IPS DF 6.9 (cell line): ENCODE measurements around the gene NKX6-2.
"Not testable (repeated sequence)": the region's sequence is repeated elsewhere in the genome, so short reads cannot be mapped to it uniquely, and the experiment has no call there.

Source experiments
- DNase-seq: peaks from one replicate; pipeline ENCODE4 v3.0.0-alpha.2; 2013; ENCODE audit warnings: low read depth, low spot score
- H3K27ac ChIP-seq: one replicate; pipeline ENCODE4 v1.5.1; 2013; ENCODE audit warnings: low read length, control low read depth
- H3K27me3 ChIP-seq: 2 replicates; pipeline ENCODE4 v1.6.1; 2013; ENCODE audit warnings: mild to moderate bottlenecking, low read length; ENCODE audit not compliant: control insufficient read depth, insufficient read depth
- H3K36me3 ChIP-seq: 2 replicates; pipeline ENCODE4 v1.6.1; 2013; ENCODE audit warnings: low read length; ENCODE audit not compliant: control insufficient read depth, insufficient read depth
- H3K4me1 ChIP-seq: 2 replicates; pipeline ENCODE4 v1.6.1; 2013; ENCODE audit warnings: low read length; ENCODE audit not compliant: control insufficient read depth, insufficient read depth
- H3K4me3 ChIP-seq: 2 replicates; pipeline ENCODE4 v1.5.1; 2013; ENCODE audit warnings: mild to moderate bottlenecking, low read length
- H3K9me3 ChIP-seq: 2 replicates; pipeline ENCODE4 v1.6.1; 2013; ENCODE audit warnings: low read length, inconsistent platforms; ENCODE audit not compliant: control insufficient read depth, insufficient read depth
- WGBS: extraction: QIAGEN DNeasy Blood & Tissue Kit; methylation state at CpG from one replicate; pipeline ENCODE4 v1.1.7; 2013; ENCODE audit warnings: mixed read lengths, missing lambda C conversion rate; ENCODE audit not compliant: insufficient read length, insufficient coverage; 5-methylcytosine and 5-hydroxymethylcytosine counted together

Gene NKX6-2

GRCh38 chr10:132746386-132746785 lies 39.6 kb downstream of the NKX6-2 start:
- H3K9me3 ChIP-seq = no peaks in the 10 kb centered on the region
- no peaks in the 10 kb centered on the region; the same call in 1 of the 2 replicates for H3K36me3 ChIP-seq
- H3K4me1 ChIP-seq = peaks cover 1% of the 10 kb centered on the region; the same call in 1 of the 2 replicates
- no CpG with 5 or more reads among the region's 14 CpGs for WGBS
- no peak for DNase-seq
- no peaks in the 10 kb centered on the region for H3K27me3 ChIP-seq
- H3K27ac ChIP-seq = no peak overlapping the region
- no peak overlapping the region for H3K4me3 ChIP-seq

- H3K4me1 ChIP-seq = peaks cover 1% of the 10 kb centered on the region; the same call in 1 of the 2 replicates
- no peak for DNase-seq
- no peak overlapping the region for H3K27ac ChIP-seq
- no CpG with 5 or more reads among the region's 13 CpGs for WGBS
- H3K4me3 ChIP-seq = no peak overlapping the region
- H3K36me3 ChIP-seq = no peaks in the 10 kb centered on the region; the same call in 1 of the 2 replicates
- H3K9me3 ChIP-seq = no peaks in the 10 kb centered on the region
- no peaks in the 10 kb centered on the region for H3K27me3 ChIP-seq
Measured at GRCh38 chr10:132745971-132746370, 40.0 kb downstream of the NKX6-2 start.

- H3K27me3 ChIP-seq = no peaks in the 10 kb centered on the region
- H3K4me1 ChIP-seq = peaks cover 1% of the 10 kb centered on the region; the same call in 1 of the 2 replicates
- no peaks in the 10 kb centered on the region; the same call in 1 of the 2 replicates for H3K36me3 ChIP-seq
- H3K9me3 ChIP-seq = no peaks in the 10 kb centered on the region
- H3K4me3 ChIP-seq = no peak overlapping the region
- no CpG with 5 or more reads among the region's 17 CpGs for WGBS
- no peak for DNase-seq
- H3K27ac ChIP-seq = no peak overlapping the region
Measured at GRCh38 chr10:132745511-132745910, 40.4 kb downstream of the NKX6-2 start.

DNA sequence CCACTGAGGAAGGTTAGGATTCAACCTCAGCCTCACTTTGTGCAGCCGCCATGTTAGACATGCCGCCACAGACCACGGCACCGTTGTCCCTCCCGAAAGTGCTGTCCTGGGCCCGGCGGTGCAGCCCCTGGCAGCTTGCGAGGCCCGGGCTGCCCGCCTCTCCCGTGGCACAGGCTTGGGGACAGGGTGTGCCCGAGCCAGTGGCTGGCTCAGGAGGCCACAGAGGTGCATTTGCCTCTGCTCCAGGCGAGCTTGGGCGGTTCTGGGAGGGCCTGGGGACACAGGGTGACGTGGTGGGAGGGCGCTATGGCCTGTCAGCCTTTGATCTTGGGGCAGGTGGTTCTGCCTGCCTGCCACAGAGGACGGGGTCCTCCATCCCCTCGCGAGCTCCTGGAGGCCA lies 41.1 kb downstream of the NKX6-2 start:
- Histone ChIP-seq H3K4me3 (no peak overlapping the region), H3K27ac (no peak overlapping the region), H3K36me3 (no peaks in the 10 kb centered on the region; the same call in 1 of the 2 replicates), H3K27me3 (no peaks in the 10 kb centered on the region), H3K9me3 (no peaks in the 10 kb centered on the region), H3K4me1 (peaks cover 1% of the 10 kb centered on the region; the same call in 1 of the 2 replicates)
- no CpG with 5 or more reads among the region's 19 CpGs for WGBS
- DNase-seq = no peak

GRCh38 chr10:132743925-132744490 lies 41.9 kb downstream of the NKX6-2 start:
- Histone ChIP-seq H3K27me3 (no peaks in the 10 kb centered on the region), H3K4me3 (no peak overlapping the region), H3K9me3 (no peaks in the 10 kb centered on the region), H3K4me1 (peaks cover 1% of the 10 kb centered on the region; the same call in 1 of the 2 replicates), H3K27ac (no peak overlapping the region), H3K36me3 (no peaks in the 10 kb centered on the region)
- DNase-seq = no peak
- no CpG with 5 or more reads among the region's 18 CpGs for WGBS

- not testable (repeated sequence) for H3K36me3 ChIP-seq, H3K9me3 ChIP-seq, DNase-seq, H3K4me3 ChIP-seq, H3K27me3 ChIP-seq, H3K27ac ChIP-seq, H3K4me1 ChIP-seq
- WGBS = no CpG with 5 or more reads among the region's 30 CpGs
Measured at GRCh38 chr10:132743196-132743924, 42.6 kb downstream of the NKX6-2 start.

- H3K27me3 ChIP-seq = no peaks in the 10 kb centered on the region
- peaks cover 1% of the 10 kb centered on the region; the same call in 1 of the 2 replicates for H3K4me1 ChIP-seq
- no peak overlapping the region for H3K4me3 ChIP-seq
- no peak for DNase-seq
- WGBS = no CpG with 5 or more reads among the region's 12 CpGs
- H3K9me3 ChIP-seq = no peaks in the 10 kb centered on the region
- H3K36me3 ChIP-seq = no peaks in the 10 kb centered on the region
- no peak overlapping the region for H3K27ac ChIP-seq
Measured at GRCh38 chr10:132742837-132743194, 43.1 kb downstream of the NKX6-2 start.

- H3K36me3 ChIP-seq = no peaks in the 10 kb centered on the region
- no peaks in the 10 kb centered on the region for H3K9me3 ChIP-seq
- H3K4me1 ChIP-seq = peaks cover 1% of the 10 kb centered on the region; the same call in 1 of the 2 replicates
- H3K27ac ChIP-seq = no peak overlapping the region
- no peak for DNase-seq
- no peaks in the 10 kb centered on the region for H3K27me3 ChIP-seq
- H3K4me3 ChIP-seq = no peak overlapping the region
- no CpG with 5 or more reads among the region's 27 CpGs for WGBS
Measured at GRCh38 chr10:132742167-132742836, 43.6 kb downstream of the NKX6-2 start.

- Histone ChIP-seq H3K27ac (no peak overlapping the region), H3K4me3 (no peak overlapping the region; the same call in 1 of the 2 replicates), H3K4me1 (peaks cover 1% of the 10 kb centered on the region; the same call in 1 of the 2 replicates), H3K9me3 (no peaks in the 10 kb centered on the region), H3K36me3 (no peaks in the 10 kb centered on the region), H3K27me3 (no peaks in the 10 kb centered on the region)
- no CpG with 5 or more reads among the region's 6 CpGs for WGBS
- no peak for DNase-seq
Measured at GRCh38 chr10:132740588-132740987, 45.4 kb downstream of the NKX6-2 start.

DNA sequence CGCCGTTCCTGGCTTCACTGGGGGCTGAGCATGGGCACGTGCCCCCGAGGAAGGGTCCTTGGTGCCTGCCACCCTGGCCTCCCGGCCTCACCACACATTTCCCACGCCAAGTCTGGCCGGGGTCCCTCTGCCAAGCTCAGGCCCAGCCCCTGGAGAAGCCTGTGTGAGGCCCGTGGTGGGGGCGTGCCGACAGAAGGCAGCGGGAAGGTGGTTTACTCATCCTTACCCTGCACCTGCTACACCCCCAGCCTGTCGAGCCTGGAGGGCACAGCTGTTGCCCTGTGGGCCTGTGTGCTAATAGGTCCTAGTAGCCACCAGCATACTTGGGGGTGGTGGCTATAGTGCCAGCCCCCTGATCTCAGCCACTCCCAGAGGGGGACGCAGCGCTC lies 46.7 kb downstream of the NKX6-2 start:
- H3K4me1 ChIP-seq = peaks cover 1% of the 10 kb centered on the region; the same call in 1 of the 2 replicates
- H3K9me3 ChIP-seq = no peaks in the 10 kb centered on the region
- WGBS = no CpG with 5 or more reads among the region's 14 CpGs
- no peaks in the 10 kb centered on the region for H3K27me3 ChIP-seq
- no peak for DNase-seq
- no peaks in the 10 kb centered on the region for H3K36me3 ChIP-seq
- H3K4me3 ChIP-seq = no peak overlapping the region
- no peak overlapping the region for H3K27ac ChIP-seq
